ENCODE data around the gene CGN. TPM values are rescaled to one million over a fixed set of nuclear protein-coding genes. Genes with fewer than 3 reads are reported as not detected.

CGN gene
- total RNA-seq, 1 donor from 2014 or later: not detected

- no peaks in the 10 kb centered on the region for H3K27me3 ChIP-seq
- DNase-seq (ENCODE audit: low spot score in 2 of 2): peak; percentile 28 to 80
- peaks cover 4 to 25% of the 10 kb centered on the region in 2 donors for H3K4me1 ChIP-seq
- H3K9me3 ChIP-seq: no peaks in the 10 kb centered on the region
- TF ChIP-seq CTCF (IDR thresholded peaks at IDR 0.05): no peak
- intact Hi-C loops (cut with DNase I): loop anchor here (2.0 kb wide), 3 partner anchors 73 to 257 kb away; partner anchors contain the start of genes POGZ, SNX27 and ZNF687
- H3K36me3 ChIP-seq: no peaks in the 10 kb centered on the region
- H3K4me3 ChIP-seq: peak overlapping the region; percentile 63 to 79
- H3K27ac ChIP-seq: peak overlapping the region; percentile 71 to 75
These were observed 28.3 kb downstream of the CGN start for GRCh38 chr1:151539321-151540020.

- Histone ChIP-seq H3K4me1 (peaks cover 4 to 25% of the 10 kb centered on the region in 2 donors), H3K36me3 (no peaks in the 10 kb centered on the region), H3K4me3 (peak within 1 kb of the TSS; percentile 63 to 79), H3K27ac (peak within 1 kb of the TSS; percentile 71 to 75), H3K9me3 (no peaks in the 10 kb centered on the region), H3K27me3 (no peaks in the 10 kb centered on the region)
- TF ChIP-seq CTCF (IDR thresholded peaks at IDR 0.05): no peak
- intact Hi-C loops (cut with DNase I): loop anchor here (2.0 kb wide), 3 partner anchors 72 to 258 kb away; partner anchors contain the start of genes POGZ, SNX27 and ZNF687
- DNase-seq (ENCODE audit: low spot score in 2 of 2): peak; percentile 84 to 97
These were observed 29.1 kb downstream of the CGN start, which contains the start of gene TUFT1 for GRCh38 chr1:151540021-151540981. TSS of gene TUFT1 (plus strand) at chr1:151540309. CDS start at chr1:151540367, 58 bp downstream.

GRCh38 chr1:151540982-151541377, 29.8 kb downstream of the CGN start:
- Histone ChIP-seq H3K36me3 (no peaks in the 10 kb centered on the region), H3K4me1 (peaks cover 4 to 25% of the 10 kb centered on the region in 2 donors), H3K9me3 (no peaks in the 10 kb centered on the region), H3K27ac (peak overlapping the region; percentile 71 to 75), H3K4me3 (peak overlapping the region; percentile 63 to 79), H3K27me3 (no peaks in the 10 kb centered on the region)
- no peak for DNase-seq (ENCODE audit: low spot score in 2 of 2)
- intact Hi-C loops (cut with DNase I): loop anchor here (1.0 to 2.0 kb wide), 4 partner anchors 30 to 258 kb away; partner anchors contain the start of genes CGN, POGZ, SNX27 and ZNF687
- TF ChIP-seq CTCF (IDR thresholded peaks at IDR 0.05): no peak

GRCh38 chr1:151541752-151542151, 30.6 kb downstream of the CGN start:
- Histone ChIP-seq H3K9me3 (no peaks in the 10 kb centered on the region), H3K4me1 (peaks cover 4 to 30% of the 10 kb centered on the region in 2 donors)

More at GRCh38 chr1:151541752-151542151, 30.6 kb downstream of the CGN start:
- no peaks in the 10 kb centered on the region for H3K36me3 ChIP-seq
- peak overlapping the region in 1 of 2 donors; percentile 60 for H3K27ac ChIP-seq
- intact Hi-C loops (cut with DNase I): loop anchor here (1.0 to 2.0 kb wide), 4 partner anchors 30 to 259 kb away; partner anchors contain the start of genes CGN, POGZ, SNX27 and ZNF687
- TF ChIP-seq CTCF (IDR thresholded peaks at IDR 0.05): no peak
- no peak for DNase-seq (ENCODE audit: low spot score in 2 of 2)
- H3K27me3 ChIP-seq: no peaks in the 10 kb centered on the region
- no peak overlapping the region for H3K4me3 ChIP-seq

Data from ascending aorta (tissue), 2 donors.